Suprapubic skin (tissue), 3 donors: ENCODE measurements around the gene EDEM3.

Source experiments
- POLR2A ChIP-seq, 2 donors: fragments of 450-650 bp; IDR thresholded peaks; one replicate each; pipeline ENCODE4 v1.6.1; 2017; ENCODE audit warnings: antibody characterized with exemption in 2 of 2, mild to moderate bottlenecking in 2 of 2, moderate library complexity in 2 of 2
- TF ChIP-seq, protein P1 (sequence below), 2 donors: fragments of 200-600 bp in 1 of 2; fragments of 450-650 bp in 1 of 2; sonication (generic) in 1 of 2; IDR thresholded peaks; one replicate each; pipeline ENCODE4 v1.5.1; 2016 to 2019; ENCODE audit warnings: antibody characterized with exemption in 2 of 2, mild to moderate bottlenecking in 1 of 2, moderate library complexity in 1 of 2

DNA sequence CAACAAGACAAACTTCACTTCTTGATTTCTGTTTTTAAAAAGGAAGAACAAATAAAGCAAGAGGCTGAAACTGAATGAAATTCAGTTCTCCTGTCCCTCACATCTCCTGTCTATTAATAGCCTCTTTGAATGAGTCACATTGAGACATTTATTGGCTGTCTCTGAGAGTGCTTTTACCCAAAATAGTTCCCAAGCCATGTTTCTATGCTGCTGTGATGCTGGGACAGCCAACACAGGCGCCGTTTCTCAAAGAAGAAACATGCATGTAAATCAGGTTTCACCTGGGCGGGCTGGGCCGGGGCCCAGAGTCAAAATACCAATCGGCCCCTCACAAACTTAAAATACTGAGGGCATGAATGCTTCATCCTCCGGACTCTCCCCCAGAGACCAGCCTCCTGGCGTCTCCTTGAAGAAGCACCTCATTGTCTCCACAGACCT is 105.2 kb downstream of the EDEM3 start:
- TF ChIP-seq, protein P1, sequence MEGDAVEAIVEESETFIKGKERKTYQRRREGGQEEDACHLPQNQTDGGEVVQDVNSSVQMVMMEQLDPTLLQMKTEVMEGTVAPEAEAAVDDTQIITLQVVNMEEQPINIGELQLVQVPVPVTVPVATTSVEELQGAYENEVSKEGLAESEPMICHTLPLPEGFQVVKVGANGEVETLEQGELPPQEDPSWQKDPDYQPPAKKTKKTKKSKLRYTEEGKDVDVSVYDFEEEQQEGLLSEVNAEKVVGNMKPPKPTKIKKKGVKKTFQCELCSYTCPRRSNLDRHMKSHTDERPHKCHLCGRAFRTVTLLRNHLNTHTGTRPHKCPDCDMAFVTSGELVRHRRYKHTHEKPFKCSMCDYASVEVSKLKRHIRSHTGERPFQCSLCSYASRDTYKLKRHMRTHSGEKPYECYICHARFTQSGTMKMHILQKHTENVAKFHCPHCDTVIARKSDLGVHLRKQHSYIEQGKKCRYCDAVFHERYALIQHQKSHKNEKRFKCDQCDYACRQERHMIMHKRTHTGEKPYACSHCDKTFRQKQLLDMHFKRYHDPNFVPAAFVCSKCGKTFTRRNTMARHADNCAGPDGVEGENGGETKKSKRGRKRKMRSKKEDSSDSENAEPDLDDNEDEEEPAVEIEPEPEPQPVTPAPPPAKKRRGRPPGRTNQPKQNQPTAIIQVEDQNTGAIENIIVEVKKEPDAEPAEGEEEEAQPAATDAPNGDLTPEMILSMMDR (IDR thresholded peaks at IDR 0.05) = no peak
- no peak for TF ChIP-seq POLR2A (IDR thresholded peaks at IDR 0.05)
